Ishikawa (cell line): ENCODE results near the gene DSCAML1.

ENCODE experiments used
- EP300 ChIP-seq: IDR thresholded peaks from 2 replicates; pipeline ENCODE4 v1.6.1; 2012; ENCODE audit warnings: borderline replicate concordance
- RAD21 ChIP-seq: IDR thresholded peaks from 2 replicates; pipeline ENCODE4 v1.6.1; 2012; ENCODE audit warnings: low read depth
- REST ChIP-seq: IDR thresholded peaks from 2 replicates; pipeline ENCODE4 v1.6.1; 2012; ENCODE audit warnings: low read depth, mild to moderate bottlenecking
- TAF1 ChIP-seq: IDR thresholded peaks from 2 replicates; pipeline ENCODE4 v1.6.1; 2012; ENCODE audit warnings: low read depth, mild to moderate bottlenecking
- TCF12 ChIP-seq: IDR thresholded peaks from 2 replicates; pipeline ENCODE4 v1.6.1; 2012; ENCODE audit warnings: low read depth

- TF ChIP-seq TAF1 (no peak), TCF12 (no peak), REST (no peak), RAD21 (no peak), EP300 (no peak)
Observed at GRCh38 chr11:117816846-117817367, 19.9 kb upstream of the DSCAML1 start.
